Rectal smooth muscle tissue (tissue), 1 donor: ENCODE results near the gene PRUNE2.

Source experiments
- H3K27ac ChIP-seq: one replicate; pipeline ENCODE4 v1.7.0; 2013; ENCODE audit warnings: low read depth, low read length, inconsistent platforms
- H3K27me3 ChIP-seq: one replicate; pipeline ENCODE4 v1.7.0; 2013; ENCODE audit warnings: low read length; ENCODE audit not compliant: control insufficient read depth, insufficient read depth
- H3K36me3 ChIP-seq: one replicate; pipeline ENCODE4 v1.7.0; 2013; ENCODE audit warnings: low read length; ENCODE audit not compliant: control insufficient read depth, insufficient read depth
- H3K4me1 ChIP-seq: one replicate; pipeline ENCODE4 v1.7.0; 2013; ENCODE audit warnings: low read length; ENCODE audit not compliant: control insufficient read depth, insufficient read depth
- H3K4me3 ChIP-seq: one replicate; pipeline ENCODE4 v1.7.0; 2013; ENCODE audit warnings: low read length
- H3K9ac ChIP-seq: one replicate; pipeline ENCODE4 v1.7.0; 2013; ENCODE audit warnings: low read length

Gene PRUNE2

DNA sequence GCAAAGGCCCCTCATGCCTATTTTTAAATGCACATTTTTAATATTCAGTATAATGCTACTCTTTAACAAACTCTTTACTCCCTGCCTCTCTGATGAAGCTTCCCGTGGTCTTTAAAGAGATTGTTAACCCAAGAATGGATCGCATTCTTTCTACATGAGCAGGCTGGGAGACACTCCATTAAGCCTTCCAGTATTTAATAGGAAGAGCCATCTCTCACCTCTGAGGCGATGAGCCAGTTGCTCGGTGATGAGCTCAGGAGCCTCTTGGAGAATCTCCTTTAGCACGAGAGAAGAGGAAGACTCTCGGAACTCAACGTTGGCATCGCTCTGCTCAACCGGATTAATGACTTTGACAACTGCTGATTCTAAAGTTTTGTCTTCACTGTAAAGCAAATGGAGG, 59.6 kb downstream of the PRUNE2 start:
- Histone ChIP-seq H3K9ac (no peak overlapping the region), H3K27ac (peak overlapping the region; percentile 83), H3K4me1 (peaks cover 15% of the 10 kb centered on the region), H3K4me3 (no peak overlapping the region), H3K27me3 (no peaks in the 10 kb centered on the region), H3K36me3 (no peaks in the 10 kb centered on the region)

DNA sequence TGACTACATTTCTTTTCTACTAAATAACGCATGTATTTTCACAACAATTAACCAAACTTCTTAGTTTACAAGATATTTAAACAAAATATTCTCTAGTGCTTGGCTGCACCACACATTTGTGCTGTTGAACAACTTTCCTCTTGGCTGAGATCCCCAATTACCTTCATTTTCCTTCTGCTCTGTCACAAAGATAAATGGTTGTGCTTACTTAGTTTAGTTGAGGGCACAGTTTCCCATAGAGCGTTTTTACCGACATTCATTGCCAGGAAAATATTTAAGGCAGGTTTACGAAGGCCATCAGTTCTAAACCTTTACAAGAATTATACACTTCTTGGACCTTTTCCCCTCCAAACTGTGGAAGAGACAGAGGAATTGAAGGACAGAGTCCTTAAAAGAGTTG, 60.7 kb downstream of the PRUNE2 start:
- no peaks in the 10 kb centered on the region for H3K36me3 ChIP-seq

DNA sequence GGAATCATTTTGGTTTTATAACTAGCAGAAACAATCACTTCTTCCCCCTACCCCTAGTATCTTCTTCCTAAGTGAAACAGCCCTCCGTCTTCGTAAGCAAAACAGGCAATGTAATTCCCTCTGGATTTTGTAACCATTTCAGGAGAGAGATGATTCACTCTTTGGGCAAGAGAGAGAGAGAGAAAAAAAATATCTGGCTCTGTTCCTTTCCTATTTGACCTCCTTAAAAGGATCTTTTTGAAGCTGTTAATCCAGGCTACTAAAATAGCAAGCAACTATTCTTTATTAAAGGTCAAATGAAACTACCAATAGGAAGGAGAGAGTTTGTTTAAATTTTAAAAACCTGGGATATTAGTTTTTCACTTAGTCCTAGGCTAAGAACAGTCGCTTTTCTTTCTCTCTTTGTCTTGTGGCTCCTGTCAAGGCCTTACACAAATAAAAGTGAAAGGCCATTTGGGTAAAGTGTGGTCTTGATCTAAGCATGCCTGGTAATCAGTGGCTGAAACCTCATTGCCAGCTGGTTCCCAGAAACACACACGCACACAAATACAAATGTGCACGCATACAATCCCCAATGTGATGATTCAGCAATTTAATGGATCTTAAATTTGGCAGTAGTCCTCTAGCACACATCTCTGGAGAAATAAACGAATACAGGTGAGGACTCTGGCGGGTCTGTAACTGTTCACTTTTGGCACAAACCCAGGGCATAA, 70.2 kb downstream of the PRUNE2 start:
- H3K4me3 ChIP-seq = no peak overlapping the region
- H3K27me3 ChIP-seq = no peaks in the 10 kb centered on the region
- no peaks in the 10 kb centered on the region for H3K36me3 ChIP-seq
- H3K9ac ChIP-seq = no peak overlapping the region
- peaks cover 36% of the 10 kb centered on the region for H3K4me1 ChIP-seq
- peak overlapping the region; percentile 99 for H3K27ac ChIP-seq

More for the DNA sequence above, 60.7 kb downstream of the PRUNE2 start:
- Histone ChIP-seq H3K27me3 (peaks cover 2% of the 10 kb centered on the region), H3K27ac (peak overlapping the region; percentile 83), H3K9ac (no peak overlapping the region), H3K4me3 (no peak overlapping the region), H3K4me1 (peaks cover 16% of the 10 kb centered on the region)

DNA sequence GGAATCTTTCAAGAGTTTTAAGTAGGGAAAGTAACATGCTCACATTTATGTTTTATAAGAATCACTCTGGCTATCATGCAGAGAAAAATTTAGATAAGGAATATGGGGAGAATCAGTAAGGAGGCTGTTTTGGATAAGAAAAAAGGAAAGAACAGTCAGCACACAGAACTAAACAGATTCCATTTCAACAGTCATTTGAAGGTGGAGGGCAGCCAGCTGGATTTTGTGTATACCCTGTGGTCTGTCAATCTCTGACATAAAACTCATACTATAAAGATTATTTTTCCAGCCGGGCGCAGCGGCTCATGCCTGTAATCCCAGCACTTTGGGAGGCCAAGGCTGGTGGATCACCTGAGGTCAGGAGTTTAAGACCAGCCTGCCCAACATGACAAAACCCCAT, 77.5 kb downstream of the PRUNE2 start:
- H3K36me3 ChIP-seq = peaks cover 4% of the 10 kb centered on the region
- no peaks in the 10 kb centered on the region for H3K27me3 ChIP-seq
- H3K9ac ChIP-seq = no peak overlapping the region
- H3K4me3 ChIP-seq = no peak overlapping the region
- peak overlapping the region; percentile 38 for H3K27ac ChIP-seq
- peaks cover 11% of the 10 kb centered on the region for H3K4me1 ChIP-seq

DNA sequence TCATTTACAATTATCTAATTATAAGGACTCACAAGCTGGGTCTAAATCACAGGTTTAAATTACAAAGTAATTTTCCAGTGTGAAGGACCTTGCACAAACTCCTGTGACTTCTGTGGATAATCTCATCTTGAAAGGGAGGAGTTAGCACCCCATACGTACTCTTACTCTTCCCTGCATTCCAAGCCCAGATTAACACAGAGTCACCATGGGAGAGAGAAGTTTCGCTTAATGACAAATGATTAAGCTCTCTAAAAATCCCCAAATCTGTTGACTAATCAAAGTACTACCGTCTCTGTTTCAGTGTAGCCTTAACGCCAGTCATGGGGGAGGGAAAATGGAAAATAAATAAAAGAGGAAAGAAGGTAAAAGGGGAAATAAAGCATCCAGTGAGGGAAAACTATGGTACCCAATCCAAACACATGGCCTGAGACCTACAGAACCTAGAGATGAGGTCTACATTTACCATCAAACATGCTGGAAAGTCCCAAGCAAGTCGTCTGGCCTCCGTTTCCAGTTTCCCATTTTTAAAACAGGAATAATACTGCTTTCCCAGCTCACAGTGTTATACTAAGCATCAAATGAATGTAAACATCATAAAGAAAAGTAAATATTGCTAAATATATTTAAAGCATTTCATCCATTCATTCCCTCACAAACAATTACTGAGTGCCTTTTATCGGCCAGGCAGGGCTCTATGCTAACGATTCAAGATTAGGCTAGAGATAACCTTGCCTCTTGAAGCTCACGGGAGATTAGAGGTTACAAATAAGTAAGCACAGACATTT, 78.4 kb downstream of the PRUNE2 start:
- Histone ChIP-seq H3K36me3 (peaks cover 4% of the 10 kb centered on the region), H3K4me3 (no peak overlapping the region), H3K4me1 (peaks cover 11% of the 10 kb centered on the region), H3K27ac (peak overlapping the region; percentile 38), H3K27me3 (no peaks in the 10 kb centered on the region), H3K9ac (no peak overlapping the region)

DNA sequence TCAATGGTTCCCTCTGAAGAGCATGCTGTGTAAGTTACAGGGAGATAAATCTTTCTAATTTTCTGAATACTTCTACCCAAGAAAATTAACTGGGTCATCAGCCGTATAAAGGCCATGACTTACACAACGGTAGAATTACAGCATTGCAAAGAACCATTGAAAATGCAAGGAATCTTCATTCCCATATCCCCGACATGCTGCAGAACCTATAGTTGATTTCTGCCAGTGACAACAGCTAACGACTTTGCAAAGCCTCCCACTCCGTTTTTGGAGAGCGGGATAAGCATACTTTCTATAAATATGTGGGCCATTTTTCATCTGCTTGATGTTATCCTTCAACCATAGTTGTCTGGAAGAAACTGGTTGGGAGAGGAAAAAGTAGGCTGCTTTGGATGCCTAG, 85.5 kb downstream of the PRUNE2 start:
- H3K36me3 ChIP-seq = peaks cover 4% of the 10 kb centered on the region
- H3K4me1 ChIP-seq = peaks cover 43% of the 10 kb centered on the region
- H3K27me3 ChIP-seq = no peaks in the 10 kb centered on the region
- H3K4me3 ChIP-seq = no peak overlapping the region
- H3K9ac ChIP-seq = no peak overlapping the region
- H3K27ac ChIP-seq = peak overlapping the region; percentile 93

DNA sequence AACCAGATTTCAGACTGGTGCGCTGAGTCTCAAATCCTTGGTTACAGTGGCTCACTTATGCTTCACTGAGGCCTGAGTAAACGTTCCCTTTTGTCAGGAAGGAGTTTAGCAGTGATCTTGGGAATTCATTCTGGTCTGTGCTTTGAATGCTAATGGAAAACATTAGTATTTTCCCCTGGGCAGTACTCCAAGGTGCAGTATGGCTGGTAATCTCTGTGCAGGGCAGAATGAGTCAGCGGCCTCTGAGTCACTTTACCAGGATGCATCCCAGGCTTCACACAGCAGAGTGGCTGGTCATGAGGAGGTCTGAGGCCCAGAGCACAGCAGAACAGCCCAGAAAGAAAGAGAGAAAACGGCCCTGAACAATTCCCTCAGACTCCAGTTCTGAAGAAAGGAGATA, 87.6 kb downstream of the PRUNE2 start:
- Histone ChIP-seq H3K27me3 (no peaks in the 10 kb centered on the region), H3K9ac (no peak overlapping the region), H3K4me1 (peaks cover 43% of the 10 kb centered on the region), H3K36me3 (no peaks in the 10 kb centered on the region), H3K27ac (peak overlapping the region; percentile 93), H3K4me3 (no peak overlapping the region)

DNA sequence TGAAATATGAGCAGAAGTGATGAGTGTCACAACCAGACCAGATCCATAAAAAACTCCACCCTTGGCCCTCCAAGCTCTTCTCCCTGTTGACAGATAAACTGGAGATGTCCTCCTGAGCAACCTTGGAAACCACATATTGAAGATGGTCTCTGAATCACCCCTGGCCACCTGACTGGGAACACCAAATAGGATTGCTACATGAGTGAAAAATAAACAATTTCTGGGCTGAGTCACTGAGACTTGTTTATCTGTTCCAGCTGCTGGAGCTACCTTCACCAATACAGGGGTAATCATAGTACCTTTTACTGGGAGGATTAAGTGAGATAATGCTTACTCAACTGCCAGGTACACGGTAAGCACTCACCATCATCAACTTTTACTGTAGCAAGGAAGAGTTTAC, 88.4 kb downstream of the PRUNE2 start:
- Histone ChIP-seq H3K27ac (peak overlapping the region; percentile 93), H3K36me3 (no peaks in the 10 kb centered on the region), H3K4me3 (no peak overlapping the region), H3K27me3 (no peaks in the 10 kb centered on the region), H3K4me1 (peaks cover 43% of the 10 kb centered on the region), H3K9ac (no peak overlapping the region)

DNA sequence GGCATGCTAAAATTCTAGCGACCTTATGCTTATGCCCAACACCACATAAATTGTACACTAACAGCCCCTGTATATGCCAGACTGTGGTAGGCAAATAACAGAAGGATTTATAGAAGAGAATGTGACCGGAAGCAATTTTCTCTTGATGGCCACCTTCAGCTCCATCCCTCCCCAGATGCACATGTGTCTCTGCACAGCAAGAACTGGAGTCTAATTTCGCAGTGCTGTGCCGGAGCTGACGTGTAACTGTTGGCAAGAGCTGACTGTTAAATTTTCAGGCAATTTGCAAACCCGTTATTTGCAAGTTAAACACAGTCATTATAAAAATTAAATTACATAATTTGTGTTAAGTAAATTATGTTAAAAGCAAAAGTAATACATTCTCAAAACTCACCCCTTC, 93.3 kb downstream of the PRUNE2 start:
- no peak overlapping the region for H3K27ac ChIP-seq
- H3K27me3 ChIP-seq = no peaks in the 10 kb centered on the region
- no peak overlapping the region for H3K4me3 ChIP-seq
- no peaks in the 10 kb centered on the region for H3K36me3 ChIP-seq
- no peak overlapping the region for H3K9ac ChIP-seq
- peaks cover 16% of the 10 kb centered on the region for H3K4me1 ChIP-seq

DNA sequence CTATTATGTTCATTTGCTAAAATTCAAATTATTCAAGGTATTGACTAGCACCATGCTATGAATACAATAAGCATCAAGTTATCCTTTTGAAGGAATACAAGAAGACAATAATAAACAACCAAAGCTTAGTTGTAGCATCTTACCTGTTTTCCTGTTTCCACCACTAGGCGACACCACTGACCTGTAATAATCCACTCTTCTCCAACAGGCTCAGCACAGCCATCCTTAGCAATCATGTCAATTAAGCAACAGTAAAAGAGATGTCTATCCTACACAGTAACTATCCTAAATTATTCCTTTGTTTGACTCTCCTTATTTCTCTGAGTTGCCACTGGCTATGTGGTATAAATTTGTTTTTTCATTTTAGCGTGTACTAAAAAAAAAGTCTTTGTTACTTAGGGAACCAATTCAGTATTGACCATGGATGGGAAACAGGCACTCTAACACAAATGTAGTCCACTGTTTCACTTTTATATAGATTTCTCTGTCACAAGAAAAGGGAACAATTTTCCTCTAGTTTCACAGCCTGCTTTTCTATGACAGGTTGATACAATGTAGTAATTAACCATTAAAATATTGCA, 95.4 kb downstream of the PRUNE2 start:
- no peak overlapping the region for H3K4me3 ChIP-seq
- no peak overlapping the region for H3K9ac ChIP-seq

DNA sequence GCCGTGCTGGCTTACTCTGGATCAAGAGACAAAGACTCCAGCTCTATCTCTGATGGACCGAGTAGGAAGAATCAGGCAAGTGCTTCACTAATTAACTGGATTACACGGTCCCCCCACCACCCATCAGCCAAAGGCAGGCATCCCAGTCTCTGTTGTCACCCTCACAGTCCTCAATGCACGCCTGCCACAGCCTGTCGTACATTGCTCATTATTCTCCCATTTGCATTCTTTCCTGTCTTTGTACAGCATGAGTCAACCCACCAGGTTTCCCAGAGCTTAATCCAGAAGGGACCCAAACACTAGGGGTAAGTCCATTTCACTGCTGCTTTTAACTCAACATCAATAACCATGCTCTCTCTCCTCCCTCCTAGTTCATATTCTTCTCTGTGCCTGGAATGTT, 97.3 kb downstream of the PRUNE2 start:
- H3K27me3 ChIP-seq = no peaks in the 10 kb centered on the region
- no peak overlapping the region for H3K27ac ChIP-seq
- H3K9ac ChIP-seq = no peak overlapping the region
- peaks cover 3% of the 10 kb centered on the region for H3K4me1 ChIP-seq
- no peaks in the 10 kb centered on the region for H3K36me3 ChIP-seq
- H3K4me3 ChIP-seq = no peak overlapping the region

More for the DNA sequence above, 95.4 kb downstream of the PRUNE2 start:
- Histone ChIP-seq H3K27me3 (no peaks in the 10 kb centered on the region), H3K36me3 (no peaks in the 10 kb centered on the region), H3K27ac (no peak overlapping the region), H3K4me1 (peaks cover 3% of the 10 kb centered on the region)

DNA sequence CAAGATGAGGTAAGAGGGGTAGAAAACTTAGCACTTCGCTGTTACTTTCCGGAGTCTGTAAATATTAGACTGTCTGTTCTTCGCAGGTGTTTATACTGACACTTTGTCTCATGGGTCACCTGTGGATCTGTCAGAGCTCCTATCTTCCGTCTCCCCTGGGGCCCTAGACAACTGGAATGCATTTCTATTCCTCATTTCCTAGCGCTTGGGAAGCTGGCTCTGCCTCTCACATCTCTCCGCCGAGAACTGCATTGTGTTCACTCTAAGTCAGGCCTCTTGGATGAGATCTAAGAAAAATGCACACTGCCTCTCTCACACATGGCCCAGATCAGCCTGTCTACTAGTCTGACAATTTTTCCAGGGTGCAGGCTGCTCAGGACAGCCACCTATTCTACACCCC, 102.2 kb downstream of the PRUNE2 start:
- Histone ChIP-seq H3K4me1 (no peaks in the 10 kb centered on the region), H3K27me3 (no peaks in the 10 kb centered on the region), H3K36me3 (no peaks in the 10 kb centered on the region), H3K4me3 (no peak overlapping the region), H3K9ac (no peak overlapping the region), H3K27ac (no peak overlapping the region)
